Measurements from ENCODE around the gene PREX1. TPM values are rescaled to one million over a fixed set of nuclear protein-coding genes. Genes with fewer than 3 reads are reported as not detected.

The PREX1 gene
- total and polyA plus RNA-seq, 2 experiments from 2014 or later = 2.4 to 10.3 TPM

DNA sequence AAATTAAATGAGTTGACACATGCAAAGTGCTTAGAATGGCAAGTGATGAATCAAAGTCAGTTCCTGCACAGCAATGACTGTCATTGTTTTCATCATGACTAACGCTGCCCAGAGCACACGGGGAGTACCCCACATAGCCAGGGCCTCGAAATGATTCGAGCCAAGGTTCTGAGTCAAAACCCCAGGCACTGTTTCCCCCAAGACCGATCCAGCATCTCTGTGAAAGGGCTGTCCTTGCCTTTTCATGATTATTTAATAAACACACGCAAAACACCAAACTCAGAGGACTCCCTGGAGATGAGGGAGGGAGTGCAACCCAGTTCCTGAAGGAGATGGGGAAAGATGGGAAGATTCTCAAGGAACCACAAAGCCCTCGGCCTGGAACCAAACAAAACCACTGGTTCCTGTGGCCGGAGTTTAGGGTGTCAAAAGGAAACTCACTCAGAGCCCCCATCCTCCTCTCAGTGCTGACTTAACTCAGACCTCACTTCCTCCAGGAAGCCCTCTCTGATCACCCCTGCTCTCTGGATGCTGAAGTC is 3.8 kb downstream of the PREX1 start:
- H3K27me3 ChIP-seq (ENCODE audit: insufficient read depth) = peaks cover 48% of the 10 kb centered on the region
- no peaks in the 10 kb centered on the region for H3K9me2 ChIP-seq (ENCODE audit: insufficient read depth)
- H3K36me3 ChIP-seq (ENCODE audit: insufficient read depth) = no peaks in the 10 kb centered on the region
- no peak overlapping the region for H3K4me2 ChIP-seq
- H3K27me3 Mint-ChIP-seq (ENCODE audit: insufficient read depth, low read depth, poor library complexity) = peaks cover 40% of the 10 kb centered on the region
- H3K79me2 ChIP-seq (replicated peaks; ENCODE audit: insufficient read depth) = no peaks in the 10 kb centered on the region
- no peak overlapping the region for H2AFZ ChIP-seq
- ATAC-seq (no peak), DNase-seq (ENCODE audit: low spot score) (no peak)
- H3K36me3 Mint-ChIP-seq (ENCODE audit: low read depth) = no peaks in the 10 kb centered on the region; the same call in 2 of the 3 replicates
- no peak overlapping the region for H3K27ac ChIP-seq (ENCODE audit: low read depth)
- no peaks in the 10 kb centered on the region for H3K9me3 Mint-ChIP-seq
- peaks cover 24% of the 10 kb centered on the region for H3K4me1 ChIP-seq (ENCODE audit: insufficient read depth)
- H3K4me1 Mint-ChIP-seq = peaks cover 35% of the 10 kb centered on the region
- H3K4me3 ChIP-seq = no peak overlapping the region
- H3K4me3 Mint-ChIP-seq = no peak overlapping the region
- TF ChIP-seq EZH2 (IDR thresholded peaks at IDR 0.05; ENCODE audit: low read depth, unreplicated experiment) (no peak), ZNF114 (CRISPR knock-in tag; IDR thresholded peaks at IDR 0.05) (no peak), JUNB (IDR thresholded peaks at IDR 0.05; ENCODE audit: unreplicated experiment) (no peak), CREB1 (CRISPR knock-in tag; IDR thresholded peaks at IDR 0.05; ENCODE audit: low read depth) (no peak), STAT1 (IDR thresholded peaks at IDR 0.05; ENCODE audit: unreplicated experiment) (no peak)
- TF ChIP-seq, protein P1, sequence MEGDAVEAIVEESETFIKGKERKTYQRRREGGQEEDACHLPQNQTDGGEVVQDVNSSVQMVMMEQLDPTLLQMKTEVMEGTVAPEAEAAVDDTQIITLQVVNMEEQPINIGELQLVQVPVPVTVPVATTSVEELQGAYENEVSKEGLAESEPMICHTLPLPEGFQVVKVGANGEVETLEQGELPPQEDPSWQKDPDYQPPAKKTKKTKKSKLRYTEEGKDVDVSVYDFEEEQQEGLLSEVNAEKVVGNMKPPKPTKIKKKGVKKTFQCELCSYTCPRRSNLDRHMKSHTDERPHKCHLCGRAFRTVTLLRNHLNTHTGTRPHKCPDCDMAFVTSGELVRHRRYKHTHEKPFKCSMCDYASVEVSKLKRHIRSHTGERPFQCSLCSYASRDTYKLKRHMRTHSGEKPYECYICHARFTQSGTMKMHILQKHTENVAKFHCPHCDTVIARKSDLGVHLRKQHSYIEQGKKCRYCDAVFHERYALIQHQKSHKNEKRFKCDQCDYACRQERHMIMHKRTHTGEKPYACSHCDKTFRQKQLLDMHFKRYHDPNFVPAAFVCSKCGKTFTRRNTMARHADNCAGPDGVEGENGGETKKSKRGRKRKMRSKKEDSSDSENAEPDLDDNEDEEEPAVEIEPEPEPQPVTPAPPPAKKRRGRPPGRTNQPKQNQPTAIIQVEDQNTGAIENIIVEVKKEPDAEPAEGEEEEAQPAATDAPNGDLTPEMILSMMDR (conservative IDR thresholded peaks at IDR 0.05; ENCODE audit: low read depth in 2 of 2) = no peak
- TF ChIP-seq, protein P2, sequence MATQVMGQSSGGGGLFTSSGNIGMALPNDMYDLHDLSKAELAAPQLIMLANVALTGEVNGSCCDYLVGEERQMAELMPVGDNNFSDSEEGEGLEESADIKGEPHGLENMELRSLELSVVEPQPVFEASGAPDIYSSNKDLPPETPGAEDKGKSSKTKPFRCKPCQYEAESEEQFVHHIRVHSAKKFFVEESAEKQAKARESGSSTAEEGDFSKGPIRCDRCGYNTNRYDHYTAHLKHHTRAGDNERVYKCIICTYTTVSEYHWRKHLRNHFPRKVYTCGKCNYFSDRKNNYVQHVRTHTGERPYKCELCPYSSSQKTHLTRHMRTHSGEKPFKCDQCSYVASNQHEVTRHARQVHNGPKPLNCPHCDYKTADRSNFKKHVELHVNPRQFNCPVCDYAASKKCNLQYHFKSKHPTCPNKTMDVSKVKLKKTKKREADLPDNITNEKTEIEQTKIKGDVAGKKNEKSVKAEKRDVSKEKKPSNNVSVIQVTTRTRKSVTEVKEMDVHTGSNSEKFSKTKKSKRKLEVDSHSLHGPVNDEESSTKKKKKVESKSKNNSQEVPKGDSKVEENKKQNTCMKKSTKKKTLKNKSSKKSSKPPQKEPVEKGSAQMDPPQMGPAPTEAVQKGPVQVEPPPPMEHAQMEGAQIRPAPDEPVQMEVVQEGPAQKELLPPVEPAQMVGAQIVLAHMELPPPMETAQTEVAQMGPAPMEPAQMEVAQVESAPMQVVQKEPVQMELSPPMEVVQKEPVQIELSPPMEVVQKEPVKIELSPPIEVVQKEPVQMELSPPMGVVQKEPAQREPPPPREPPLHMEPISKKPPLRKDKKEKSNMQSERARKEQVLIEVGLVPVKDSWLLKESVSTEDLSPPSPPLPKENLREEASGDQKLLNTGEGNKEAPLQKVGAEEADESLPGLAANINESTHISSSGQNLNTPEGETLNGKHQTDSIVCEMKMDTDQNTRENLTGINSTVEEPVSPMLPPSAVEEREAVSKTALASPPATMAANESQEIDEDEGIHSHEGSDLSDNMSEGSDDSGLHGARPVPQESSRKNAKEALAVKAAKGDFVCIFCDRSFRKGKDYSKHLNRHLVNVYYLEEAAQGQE (IDR thresholded peaks at IDR 0.05; ENCODE audit: unreplicated experiment) = no peak
- TF ChIP-seq, protein P3, sequence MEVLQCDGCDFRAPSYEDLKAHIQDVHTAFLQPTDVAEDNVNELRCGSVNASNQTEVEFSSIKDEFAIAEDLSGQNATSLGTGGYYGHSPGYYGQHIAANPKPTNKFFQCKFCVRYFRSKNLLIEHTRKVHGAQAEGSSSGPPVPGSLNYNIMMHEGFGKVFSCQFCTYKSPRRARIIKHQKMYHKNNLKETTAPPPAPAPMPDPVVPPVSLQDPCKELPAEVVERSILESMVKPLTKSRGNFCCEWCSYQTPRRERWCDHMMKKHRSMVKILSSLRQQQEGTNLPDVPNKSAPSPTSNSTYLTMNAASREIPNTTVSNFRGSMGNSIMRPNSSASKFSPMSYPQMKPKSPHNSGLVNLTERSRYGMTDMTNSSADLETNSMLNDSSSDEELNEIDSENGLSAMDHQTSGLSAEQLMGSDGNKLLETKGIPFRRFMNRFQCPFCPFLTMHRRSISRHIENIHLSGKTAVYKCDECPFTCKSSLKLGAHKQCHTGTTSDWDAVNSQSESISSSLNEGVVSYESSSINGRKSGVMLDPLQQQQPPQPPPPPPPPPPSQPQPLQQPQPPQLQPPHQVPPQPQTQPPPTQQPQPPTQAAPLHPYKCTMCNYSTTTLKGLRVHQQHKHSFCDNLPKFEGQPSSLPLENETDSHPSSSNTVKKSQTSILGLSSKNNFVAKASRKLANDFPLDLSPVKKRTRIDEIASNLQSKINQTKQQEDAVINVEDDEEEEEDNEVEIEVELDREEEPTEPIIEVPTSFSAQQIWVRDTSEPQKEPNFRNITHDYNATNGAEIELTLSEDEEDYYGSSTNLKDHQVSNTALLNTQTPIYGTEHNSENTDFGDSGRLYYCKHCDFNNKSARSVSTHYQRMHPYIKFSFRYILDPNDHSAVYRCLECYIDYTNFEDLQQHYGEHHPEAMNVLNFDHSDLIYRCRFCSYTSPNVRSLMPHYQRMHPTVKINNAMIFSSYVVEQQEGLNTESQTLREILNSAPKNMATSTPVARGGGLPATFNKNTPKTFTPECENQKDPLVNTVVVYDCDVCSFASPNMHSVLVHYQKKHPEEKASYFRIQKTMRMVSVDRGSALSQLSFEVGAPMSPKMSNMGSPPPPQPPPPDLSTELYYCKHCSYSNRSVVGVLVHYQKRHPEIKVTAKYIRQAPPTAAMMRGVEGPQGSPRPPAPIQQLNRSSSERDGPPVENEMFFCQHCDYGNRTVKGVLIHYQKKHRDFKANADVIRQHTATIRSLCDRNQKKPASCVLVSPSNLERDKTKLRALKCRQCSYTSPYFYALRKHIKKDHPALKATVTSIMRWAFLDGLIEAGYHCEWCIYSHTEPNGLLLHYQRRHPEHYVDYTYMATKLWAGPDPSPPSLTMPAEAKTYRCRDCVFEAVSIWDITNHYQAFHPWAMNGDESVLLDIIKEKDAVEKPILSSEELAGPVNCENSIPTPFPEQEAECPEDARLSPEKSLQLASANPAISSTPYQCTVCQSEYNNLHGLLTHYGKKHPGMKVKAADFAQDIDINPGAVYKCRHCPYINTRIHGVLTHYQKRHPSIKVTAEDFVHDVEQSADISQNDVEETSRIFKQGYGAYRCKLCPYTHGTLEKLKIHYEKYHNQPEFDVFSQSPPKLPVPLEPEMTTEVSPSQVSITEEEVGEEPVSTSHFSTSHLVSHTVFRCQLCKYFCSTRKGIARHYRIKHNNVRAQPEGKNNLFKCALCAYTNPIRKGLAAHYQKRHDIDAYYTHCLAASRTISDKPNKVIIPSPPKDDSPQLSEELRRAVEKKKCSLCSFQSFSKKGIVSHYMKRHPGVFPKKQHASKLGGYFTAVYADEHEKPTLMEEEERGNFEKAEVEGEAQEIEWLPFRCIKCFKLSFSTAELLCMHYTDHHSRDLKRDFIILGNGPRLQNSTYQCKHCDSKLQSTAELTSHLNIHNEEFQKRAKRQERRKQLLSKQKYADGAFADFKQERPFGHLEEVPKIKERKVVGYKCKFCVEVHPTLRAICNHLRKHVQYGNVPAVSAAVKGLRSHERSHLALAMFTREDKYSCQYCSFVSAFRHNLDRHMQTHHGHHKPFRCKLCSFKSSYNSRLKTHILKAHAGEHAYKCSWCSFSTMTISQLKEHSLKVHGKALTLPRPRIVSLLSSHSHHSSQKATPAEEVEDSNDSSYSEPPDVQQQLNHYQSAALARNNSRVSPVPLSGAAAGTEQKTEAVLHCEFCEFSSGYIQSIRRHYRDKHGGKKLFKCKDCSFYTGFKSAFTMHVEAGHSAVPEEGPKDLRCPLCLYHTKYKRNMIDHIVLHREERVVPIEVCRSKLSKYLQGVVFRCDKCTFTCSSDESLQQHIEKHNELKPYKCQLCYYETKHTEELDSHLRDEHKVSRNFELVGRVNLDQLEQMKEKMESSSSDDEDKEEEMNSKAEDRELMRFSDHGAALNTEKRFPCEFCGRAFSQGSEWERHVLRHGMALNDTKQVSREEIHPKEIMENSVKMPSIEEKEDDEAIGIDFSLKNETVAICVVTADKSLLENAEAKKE (CRISPR knock-in tag; IDR thresholded peaks at IDR 0.05) = no peak
- TF ChIP-seq, protein P4, sequence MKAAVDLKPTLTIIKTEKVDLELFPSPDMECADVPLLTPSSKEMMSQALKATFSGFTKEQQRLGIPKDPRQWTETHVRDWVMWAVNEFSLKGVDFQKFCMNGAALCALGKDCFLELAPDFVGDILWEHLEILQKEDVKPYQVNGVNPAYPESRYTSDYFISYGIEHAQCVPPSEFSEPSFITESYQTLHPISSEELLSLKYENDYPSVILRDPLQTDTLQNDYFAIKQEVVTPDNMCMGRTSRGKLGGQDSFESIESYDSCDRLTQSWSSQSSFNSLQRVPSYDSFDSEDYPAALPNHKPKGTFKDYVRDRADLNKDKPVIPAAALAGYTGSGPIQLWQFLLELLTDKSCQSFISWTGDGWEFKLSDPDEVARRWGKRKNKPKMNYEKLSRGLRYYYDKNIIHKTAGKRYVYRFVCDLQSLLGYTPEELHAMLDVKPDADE (IDR thresholded peaks at IDR 0.05) = no peak
- no peak overlapping the region for H3K27ac Mint-ChIP-seq
- H3F3A ChIP-seq (replicated peaks; ENCODE audit: low read depth) = peaks cover 8% of the 10 kb centered on the region
- peaks cover 14% of the 10 kb centered on the region for H4K20me1 ChIP-seq (replicated peaks; ENCODE audit: insufficient read depth)
